Epidermal melanocyte (primary cell): ENCODE results near the gene ACADVL.
"Not testable (repeated sequence)": the region's sequence is repeated elsewhere in the genome, so short reads cannot be mapped to it uniquely, and the experiment has no call there.

Experiments
- DNase-seq: peaks from one replicate; pipeline ENCODE4 v3.0.0; 2011; ENCODE audit warnings: low spot score; ENCODE audit not compliant: insufficient read length

Gene ACADVL

DNA sequence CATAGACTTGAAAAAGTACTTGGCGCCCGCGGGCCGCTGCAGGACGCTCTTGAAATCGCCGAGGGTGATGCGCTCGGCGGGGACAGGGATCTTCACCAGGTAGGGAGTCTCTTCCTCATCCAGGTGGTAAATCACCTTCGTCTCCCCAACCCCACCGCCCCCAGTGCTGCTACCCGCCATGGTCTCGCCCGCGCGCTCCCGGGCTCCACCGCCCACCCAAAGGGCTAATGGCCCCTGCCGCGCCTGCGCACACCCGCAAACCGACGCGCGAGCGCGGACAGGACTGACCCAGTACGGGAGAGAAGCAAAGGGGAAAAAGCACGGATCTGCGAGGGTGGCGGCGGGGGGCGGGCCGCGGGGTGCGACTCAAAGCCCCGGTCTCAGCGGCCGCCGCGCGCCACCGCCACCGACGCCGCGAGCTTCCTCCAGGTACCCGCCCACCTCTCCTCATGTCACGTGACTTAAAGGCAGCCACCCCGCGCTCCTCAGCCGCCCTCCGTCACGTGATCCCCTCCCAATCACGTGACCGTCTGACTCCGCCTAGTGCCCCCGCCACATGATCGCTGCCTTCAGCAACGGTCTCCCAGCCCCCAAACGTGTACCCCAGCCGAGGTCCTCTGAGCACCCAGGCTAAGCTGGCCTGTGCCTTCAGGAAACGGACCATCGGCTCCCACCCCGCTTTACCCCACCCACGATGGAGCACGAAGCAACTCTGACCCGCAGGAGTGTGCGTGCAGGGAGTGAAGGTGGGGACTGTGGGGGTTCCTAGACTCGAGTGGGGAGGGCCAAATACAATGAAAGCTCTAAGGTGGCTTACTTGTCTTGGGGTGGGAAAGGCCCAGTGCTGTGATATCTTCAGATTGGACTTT is 14.6 kb downstream of the ACADVL start, which contains the start of gene DVL2:
Gene DVL2 (minus strand): TSS at position 435 of the 869 bp plus-strand sequence. CDS start 255 bp downstream, at position 180.
- DNase-seq, result peak; percentile 99

DNA sequence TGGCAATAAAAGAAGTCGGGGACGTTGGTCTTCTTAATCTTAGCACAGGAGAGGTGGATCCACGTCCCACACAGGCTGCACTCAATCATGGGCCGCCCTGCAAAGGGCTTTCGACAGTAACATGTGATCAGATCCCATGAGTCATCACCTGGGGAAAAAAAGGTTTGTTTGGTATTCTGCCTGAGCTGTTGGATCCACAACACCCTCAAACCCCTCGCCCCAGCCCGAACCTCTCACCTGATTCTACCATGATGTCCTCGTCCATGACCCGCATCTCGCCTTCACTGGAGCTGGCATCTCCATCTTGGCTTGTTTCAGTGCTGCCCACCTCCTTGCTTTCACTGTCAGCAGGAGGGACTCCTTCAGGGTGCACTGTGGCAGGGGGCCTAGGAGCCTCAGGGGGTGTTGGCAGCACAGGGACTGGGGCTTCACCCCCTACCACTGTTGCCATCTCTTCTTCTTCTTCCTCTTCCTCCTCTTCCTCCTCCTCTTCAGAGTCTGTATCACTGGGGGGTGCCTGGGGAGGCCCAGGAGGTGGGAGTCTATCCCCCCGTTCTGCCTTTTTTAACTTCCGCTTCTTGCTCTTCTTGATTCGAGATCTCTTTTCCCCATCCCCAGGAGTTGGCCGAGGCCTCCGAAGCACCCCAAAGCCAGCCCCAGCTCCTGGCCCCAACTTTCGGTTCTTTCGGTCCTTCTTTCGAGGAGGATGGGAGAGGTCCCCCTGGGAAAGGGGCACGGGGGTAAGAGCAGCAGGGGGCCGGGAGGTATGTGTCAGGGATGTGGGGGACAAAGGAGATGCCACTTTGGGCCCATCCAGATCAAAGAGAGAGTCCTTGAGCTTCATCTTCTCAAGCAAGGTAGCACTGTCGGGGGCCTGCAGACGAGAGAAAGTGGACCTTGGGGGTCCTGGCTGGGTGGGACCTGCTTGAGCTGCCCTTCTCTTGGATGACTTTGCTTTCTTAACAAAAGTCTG is 16.2 kb downstream of the ACADVL start:
- DNase-seq, result no peak

GRCh38 chr17:7236808-7237207 is 17.1 kb downstream of the ACADVL start:
- DNase-seq, result no peak

GRCh38 chr17:7237266-7237760 is 17.6 kb downstream of the ACADVL start:
- DNase-seq, result no peak

- peak; percentile 83 for DNase-seq
Observed at GRCh38 chr17:7237761-7238419, 18.2 kb downstream of the ACADVL start.

DNA sequence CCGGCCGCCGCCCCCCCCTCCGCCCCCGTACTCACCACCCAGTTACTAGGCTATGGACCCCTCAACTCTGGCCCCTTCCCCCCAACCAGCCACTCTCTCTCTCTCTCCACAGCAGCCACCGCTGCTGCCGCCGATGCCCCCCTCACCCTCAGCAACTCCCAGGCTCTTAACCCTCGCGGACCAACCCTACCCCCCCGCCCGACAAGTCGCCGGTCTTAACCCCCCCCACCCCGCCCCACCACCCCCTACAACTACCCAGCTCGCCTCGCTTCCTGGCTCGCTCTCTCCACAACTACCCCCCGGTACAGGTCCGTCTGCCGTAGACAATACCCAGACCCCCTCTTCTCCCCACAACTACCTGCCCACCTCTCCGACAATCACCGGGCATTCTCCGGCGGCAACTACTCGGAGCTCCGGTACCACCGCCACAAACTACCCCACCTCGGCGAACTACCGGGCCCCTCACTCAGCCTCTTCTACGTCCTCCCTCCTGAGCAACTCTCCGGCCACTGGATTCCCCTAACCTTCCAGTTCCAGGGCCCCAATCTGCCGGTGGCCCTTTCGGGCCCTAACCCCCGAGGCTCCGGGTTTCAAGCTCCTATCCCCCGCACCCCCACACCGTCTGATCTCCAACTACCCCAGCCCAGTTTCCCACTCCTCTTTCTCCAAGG is 18.8 kb downstream of the ACADVL start:
- no peak for DNase-seq

GRCh38 chr17:7239091-7240027 is 19.6 kb downstream of the ACADVL start, which contains the start of gene PHF23:
PHF23 (minus strand) TSS chr17:7239457; CDS start chr17:7239279, 178 bp downstream.
- DNase-seq, result peak; percentile 97

- DNase-seq, result no peak
Observed at GRCh38 chr17:7240375-7240774, 20.6 kb downstream of the ACADVL start.

DNA sequence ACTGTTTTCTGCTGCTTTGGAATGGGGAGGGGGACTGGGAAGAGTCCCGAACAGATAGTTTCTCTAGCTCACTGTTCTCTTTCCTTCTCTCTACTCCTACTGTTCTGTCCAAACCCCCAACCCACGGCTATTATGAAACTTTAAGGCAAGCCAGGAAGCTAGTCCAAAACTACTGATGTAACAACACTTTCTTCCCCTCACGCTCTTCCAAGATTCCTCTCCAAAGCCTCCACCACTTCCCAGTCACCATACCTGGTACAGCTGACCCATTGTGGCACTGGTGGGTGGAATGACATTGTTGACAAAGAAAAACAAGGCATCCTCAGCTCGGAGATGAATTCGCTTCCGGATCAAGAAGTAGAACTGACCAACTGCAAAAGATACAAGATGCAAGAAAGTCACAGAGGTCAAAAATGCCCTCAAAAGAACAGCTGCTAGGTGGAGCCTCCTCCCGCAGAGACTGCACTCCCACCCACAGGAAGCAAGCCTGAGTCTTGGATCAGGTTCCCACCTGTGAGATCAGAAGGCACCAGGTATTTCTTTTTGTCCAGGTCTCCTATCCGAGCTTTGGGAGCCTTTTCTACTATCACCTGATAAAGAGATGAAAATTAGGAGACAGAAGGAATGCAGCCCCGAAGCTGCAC is 21.5 kb downstream of the ACADVL start:
- DNase-seq, result no peak

DNA sequence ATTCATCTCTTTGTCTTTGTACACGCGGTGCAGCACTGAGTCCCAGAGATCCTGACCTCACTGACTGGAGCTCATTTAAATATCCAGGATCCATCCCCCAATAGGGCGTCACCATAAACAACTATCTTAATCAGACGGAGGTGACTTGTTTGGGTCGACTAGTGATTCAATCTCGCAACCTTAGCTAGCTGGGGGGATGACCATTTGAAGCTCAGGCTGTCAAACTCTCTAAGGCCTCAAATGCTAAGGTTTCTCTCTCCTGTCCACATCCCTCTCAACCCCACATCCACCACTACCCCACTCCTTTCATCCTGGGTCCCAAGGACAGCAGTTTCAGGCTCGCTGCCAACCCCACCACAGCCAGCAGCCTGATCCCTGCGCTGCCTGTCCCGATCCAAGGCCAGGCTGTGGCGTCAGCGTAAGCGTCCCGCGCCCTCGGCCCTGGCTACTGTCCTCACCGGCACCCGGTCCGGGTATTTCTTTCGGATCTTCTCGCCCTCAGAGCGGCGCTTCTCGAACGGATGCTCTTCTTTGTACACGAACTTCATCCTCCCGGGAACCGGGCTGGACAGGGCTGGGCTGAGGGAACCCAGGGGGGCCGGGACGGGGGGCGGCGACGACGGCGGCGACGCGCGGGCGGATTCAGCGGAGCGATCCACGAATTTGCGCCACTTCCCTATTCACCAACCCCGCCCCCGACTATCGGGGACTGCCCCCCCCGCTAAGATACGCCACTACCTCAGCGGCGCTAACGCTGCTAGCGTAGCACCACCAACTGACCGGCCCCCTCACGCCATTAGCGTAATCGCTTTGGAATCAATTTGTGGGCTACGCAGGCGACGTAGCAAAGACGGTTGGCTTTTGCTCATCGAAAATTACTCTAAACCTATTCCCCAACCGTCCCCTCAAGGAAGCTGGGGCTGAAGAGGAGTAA is 22.3 kb downstream of the ACADVL start, which contains the start of gene GABARAP:
Gene GABARAP (minus strand): TSS at position 667 of the 934 bp plus-strand sequence. CDS start 119 bp downstream, at position 548.
- DNase-seq, result peak; percentile 80

- DNase-seq, result peak; percentile 92
Observed at GRCh38 chr17:7242717-7243452, 23.1 kb downstream of the ACADVL start.

- DNase-seq, result no peak
Observed at GRCh38 chr17:7243453-7243729, 23.7 kb downstream of the ACADVL start.

- DNase-seq, result not testable (repeated sequence)
Observed at GRCh38 chr17:7243838-7244237, 24.1 kb downstream of the ACADVL start.

DNA sequence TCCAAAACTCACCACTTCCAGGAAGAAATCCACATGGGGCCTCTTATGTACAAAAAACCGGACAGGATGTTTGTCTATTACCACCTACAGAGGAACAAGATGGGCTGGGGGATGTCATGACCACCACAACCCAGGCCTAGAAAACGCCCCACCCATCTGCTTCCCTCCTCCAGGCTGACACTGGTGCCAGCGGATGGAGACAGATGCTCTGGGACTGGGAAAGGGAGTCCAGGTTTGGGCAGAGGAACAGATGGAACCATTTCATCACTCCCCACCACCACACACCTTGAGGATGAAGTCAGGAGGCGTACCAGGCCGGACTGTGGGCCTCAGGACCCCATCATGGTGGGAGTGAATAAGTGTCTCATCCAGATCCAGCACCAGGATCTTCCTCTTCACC is 27.0 kb downstream of the ACADVL start:
- no peak for DNase-seq

DNA sequence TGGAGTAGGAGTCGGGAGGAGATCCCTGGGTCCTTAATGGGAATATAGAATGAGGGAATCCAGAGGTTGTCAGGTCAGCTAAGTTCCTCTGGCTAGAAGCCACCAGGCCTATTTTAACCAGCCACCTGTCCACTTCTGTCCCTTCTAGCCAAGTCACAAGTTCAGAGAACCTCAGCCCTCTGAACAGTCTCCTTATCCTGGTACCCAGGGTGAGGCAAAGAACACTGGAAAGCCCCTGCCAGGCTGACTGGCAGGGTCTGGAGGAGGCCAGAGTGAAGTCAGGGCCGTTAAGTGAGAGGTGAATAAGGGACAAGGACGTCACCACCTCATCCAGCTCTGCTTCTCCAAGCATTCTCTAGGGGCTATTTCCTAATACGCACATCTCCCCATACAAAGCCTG is 29.1 kb downstream of the ACADVL start:
- no peak for DNase-seq

DNA sequence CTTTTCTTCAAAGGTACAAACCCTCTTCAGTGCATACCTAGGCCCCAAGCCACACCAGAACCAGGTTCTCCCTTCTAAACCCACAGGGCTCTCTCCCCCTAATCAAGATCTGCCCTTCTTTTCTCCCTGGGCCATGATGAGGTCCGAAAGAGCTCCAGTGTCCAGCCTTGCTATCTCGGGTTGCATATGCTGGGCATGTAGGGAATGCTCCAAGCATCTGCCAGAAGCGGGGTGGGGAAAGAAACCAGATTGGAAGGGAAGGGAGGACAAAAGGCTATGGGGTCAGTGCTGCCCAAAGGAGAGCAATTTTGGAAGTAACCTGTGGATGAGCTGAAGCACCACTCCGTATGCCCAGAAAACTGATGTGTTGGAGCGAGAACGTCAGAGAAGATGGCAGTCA is 29.5 kb downstream of the ACADVL start:
- no peak for DNase-seq

- DNase-seq, result no peak
Observed at GRCh38 chr17:7249830-7250229, 30.1 kb downstream of the ACADVL start.
